Chondrocyte (in vitro differentiated cells): ENCODE data around the gene PACSIN1. TPM values are rescaled to one million over a fixed set of nuclear protein-coding genes. Genes with fewer than 3 reads are reported as not detected.

Experiments
- DNase-seq: peaks from one replicate; pipeline ENCODE4 v3.0.0; 2021; ENCODE audit warnings: mixed read lengths, low spot score
- H3K27ac Mint-ChIP-seq: one replicate; pipeline ENCODE4 v1.8.0; 2021; ENCODE audit warnings: mild to moderate bottlenecking, moderate library complexity, mixed read lengths; ENCODE audit not compliant: unreplicated experiment
- H3K27me3 Mint-ChIP-seq: 2 replicates; pipeline ENCODE4 v1.8.0; 2021; ENCODE audit warnings: low read depth, mixed read lengths
- H3K36me3 Mint-ChIP-seq: 2 replicates; pipeline ENCODE4 v1.8.0; 2021; ENCODE audit warnings: low read depth, mixed read lengths
- H3K4me1 Mint-ChIP-seq: 2 replicates; pipeline ENCODE4 v1.8.0; 2021; ENCODE audit warnings: low read depth, mild to moderate bottlenecking, mixed read lengths
- H3K4me3 Mint-ChIP-seq: one replicate; pipeline ENCODE4 v1.8.0; 2021; ENCODE audit warnings: mild to moderate bottlenecking, moderate library complexity, mixed read lengths; ENCODE audit not compliant: unreplicated experiment
- H3K9me3 Mint-ChIP-seq: 2 replicates; pipeline ENCODE4 v1.8.0; 2021; ENCODE audit warnings: low read depth, mixed read lengths
- CTCF ChIP-seq: fragments of 200-600 bp; sonication (generic); IDR thresholded peaks from 2 replicates; pipeline ENCODE4 v1.5.0; 2021; ENCODE audit warnings: antibody characterized with exemption, mild to moderate bottlenecking, moderate library complexity
- total RNA-seq: library from RNA; stranded (reverse); gene quantifications from 3 replicates; pipeline ENCODE4 v1.2.1, GENCODE V29; 2021

Gene PACSIN1
- total RNA-seq, 1 donor from 2014 or later: 0.15 TPM

- Mint-ChIP-seq H3K4me3 (no peak overlapping the region), H3K36me3 (no peaks in the 10 kb centered on the region), H3K27me3 (no peaks in the 10 kb centered on the region), H3K27ac (no peak overlapping the region), H3K4me1 (peaks cover 29% of the 10 kb centered on the region), H3K9me3 (no peaks in the 10 kb centered on the region)
- no peak for DNase-seq
- no peak for TF ChIP-seq CTCF
These were observed 77.5 kb downstream of the PACSIN1 start for GRCh38 chr6:34543421-34543820.

DNA sequence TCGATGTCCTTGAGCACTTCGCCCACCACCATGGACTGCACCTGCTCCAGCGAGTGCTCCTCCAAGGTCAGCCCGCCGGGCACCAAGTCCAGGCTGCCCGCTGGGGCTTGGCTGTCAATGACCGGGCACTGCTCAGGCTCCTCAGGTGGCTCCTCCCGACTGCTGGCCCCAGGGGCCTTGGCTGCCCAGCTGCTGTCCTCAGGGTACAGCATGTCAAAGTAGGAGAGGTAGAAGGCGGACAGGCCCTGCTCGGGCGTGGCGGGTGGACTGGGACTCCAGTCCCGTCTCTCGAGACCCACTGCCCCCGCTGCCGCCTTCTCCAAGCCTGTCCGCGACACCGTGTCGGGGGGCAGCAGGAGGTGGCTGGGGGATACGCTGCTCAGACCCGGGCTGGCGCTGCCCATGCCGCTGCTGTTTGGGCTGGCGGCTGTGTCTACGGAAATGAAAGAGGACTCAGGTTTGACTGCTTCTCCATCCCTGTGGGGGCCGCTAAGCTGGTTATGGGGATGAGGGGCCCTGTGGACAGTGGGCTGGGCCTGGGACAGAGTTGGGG lies 78.3 kb downstream of the PACSIN1 start:
- H3K4me3 Mint-ChIP-seq: no peak overlapping the region
- H3K27ac Mint-ChIP-seq: no peak overlapping the region
- no peaks in the 10 kb centered on the region for H3K27me3 Mint-ChIP-seq
- H3K4me1 Mint-ChIP-seq: peaks cover 29% of the 10 kb centered on the region
- no peak for DNase-seq
- H3K36me3 Mint-ChIP-seq: no peaks in the 10 kb centered on the region
- no peaks in the 10 kb centered on the region for H3K9me3 Mint-ChIP-seq
- TF ChIP-seq CTCF: no peak

- H3K27ac Mint-ChIP-seq: no peak overlapping the region
- H3K27me3 Mint-ChIP-seq: no peaks in the 10 kb centered on the region
- no peak overlapping the region for H3K4me3 Mint-ChIP-seq
- no peak for TF ChIP-seq CTCF
- no peaks in the 10 kb centered on the region for H3K9me3 Mint-ChIP-seq
- H3K36me3 Mint-ChIP-seq: no peaks in the 10 kb centered on the region
- H3K4me1 Mint-ChIP-seq: peaks cover 29% of the 10 kb centered on the region
- DNase-seq: no peak
These were observed 79.0 kb downstream of the PACSIN1 start for GRCh38 chr6:34544776-34545471.

DNA sequence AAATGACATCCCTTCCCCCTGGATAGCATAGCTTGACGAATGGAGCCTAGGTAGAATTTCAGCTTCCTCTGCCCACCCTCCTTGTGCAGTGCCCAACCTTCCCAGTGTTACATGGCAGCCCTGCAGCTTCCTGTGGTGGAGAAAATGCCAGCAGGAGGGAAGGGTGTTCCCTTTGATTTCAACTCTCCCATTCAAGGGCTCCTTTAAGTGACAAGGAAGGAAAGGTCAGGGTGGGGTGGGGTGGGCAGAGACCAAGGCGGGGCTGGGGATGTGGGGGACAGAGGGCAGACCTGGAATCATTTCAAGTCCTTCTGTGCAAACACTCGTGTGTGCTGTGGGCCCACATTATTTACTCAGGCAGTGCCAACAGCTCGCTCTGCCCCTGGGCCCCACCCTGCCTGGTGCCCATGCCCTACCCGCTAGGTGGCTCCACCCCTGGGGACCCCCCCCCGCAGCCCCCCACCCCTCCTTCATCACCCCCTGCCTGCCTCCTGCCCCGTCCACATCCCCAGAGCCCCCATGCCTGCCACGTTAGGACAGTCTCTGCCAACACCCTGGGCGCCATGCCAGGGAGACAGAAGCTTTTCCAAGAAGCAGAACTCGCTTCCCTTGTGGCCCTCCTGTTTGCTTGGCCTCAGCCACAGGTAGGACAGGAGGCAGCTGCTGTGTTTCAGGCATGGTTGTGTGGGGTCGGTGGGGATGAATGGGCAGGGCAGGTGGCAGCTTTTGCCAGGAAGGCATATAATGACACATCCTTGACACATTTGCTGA lies 80.9 kb downstream of the PACSIN1 start:
- no peak for DNase-seq
- Mint-ChIP-seq H3K4me1 (peaks cover 29% of the 10 kb centered on the region), H3K27me3 (no peaks in the 10 kb centered on the region), H3K36me3 (no peaks in the 10 kb centered on the region), H3K9me3 (no peaks in the 10 kb centered on the region), H3K27ac (no peak overlapping the region), H3K4me3 (no peak overlapping the region)
- no peak for TF ChIP-seq CTCF
